OCI-M1 (cell line): ENCODE data around the gene FOXJ2.
"Not testable (repeated sequence)": the region's sequence is repeated elsewhere in the genome, so short reads cannot be mapped to it uniquely, and the experiment has no call there.

Experiments used
- DNase-seq: peaks from one replicate; lab custom pipeline; 2025; lab: John Stamatoyannopoulos, UW

The FOXJ2 gene

GRCh38 chr12:8065991-8066594 lies 33.6 kb downstream of the FOXJ2 start, which contains the start of gene C3AR1:
TSS of gene C3AR1 (minus strand) at chr12:8066359. CDS start at chr12:8060185, 6,174 bp downstream.
- peak; percentile 88 for DNase-seq

- no peak for DNase-seq
These were observed 37.1 kb downstream of the FOXJ2 start for GRCh38 chr12:8069582-8069981.

GRCh38 chr12:8071820-8072219 lies 39.3 kb downstream of the FOXJ2 start:
- DNase-seq = not testable (repeated sequence)

- no peak for DNase-seq
These were observed 43.4 kb downstream of the FOXJ2 start for GRCh38 chr12:8075935-8076334.

GRCh38 chr12:8076366-8076765 lies 43.9 kb downstream of the FOXJ2 start:
- no peak for DNase-seq

- DNase-seq = no peak
These were observed 44.7 kb downstream of the FOXJ2 start for GRCh38 chr12:8077207-8077606.

GRCh38 chr12:8078398-8078797 lies 45.9 kb downstream of the FOXJ2 start:
- DNase-seq = peak; percentile 79

GRCh38 chr12:8078916-8079315 lies 46.4 kb downstream of the FOXJ2 start:
- no peak for DNase-seq

- DNase-seq = peak; percentile 78
These were observed 47.6 kb downstream of the FOXJ2 start for GRCh38 chr12:8080120-8080519.

- peak; percentile 71 for DNase-seq
These were observed 48.9 kb downstream of the FOXJ2 start for GRCh38 chr12:8081251-8081920.

- peak; percentile 69 for DNase-seq
These were observed 50.2 kb downstream of the FOXJ2 start for GRCh38 chr12:8082808-8083100.

GRCh38 chr12:8084351-8084750 lies 51.8 kb downstream of the FOXJ2 start:
- DNase-seq = not testable (repeated sequence)

GRCh38 chr12:8087666-8088065 lies 55.1 kb downstream of the FOXJ2 start:
- peak; percentile 24 for DNase-seq

- no peak for DNase-seq
These were observed 56.1 kb downstream of the FOXJ2 start for GRCh38 chr12:8088574-8088973.

GRCh38 chr12:8089277-8089676 lies 56.8 kb downstream of the FOXJ2 start:
- DNase-seq = not testable (repeated sequence)

- DNase-seq = no peak
These were observed 57.2 kb downstream of the FOXJ2 start for GRCh38 chr12:8089716-8090115.

GRCh38 chr12:8093291-8093690 lies 60.8 kb downstream of the FOXJ2 start:
- DNase-seq = no peak

GRCh38 chr12:8096281-8096915 lies 63.9 kb downstream of the FOXJ2 start:
- no peak for DNase-seq

GRCh38 chr12:8099235-8099634 lies 66.7 kb downstream of the FOXJ2 start:
- DNase-seq = no peak
